DND-41 (cell line): ENCODE results near the gene ZNF644.

Experiments
- ATAC-seq: fragments of 200-7000 bp; cut with Tn5 transposase; 3 replicates; pipeline ENCODE4 v1.9.1; 2021; ENCODE audit warnings: low read depth; ENCODE audit not compliant: insufficient read depth
- DNase-seq: peaks from one replicate; pipeline ENCODE4 v3.0.0-alpha.2; 2020
- H2AFZ ChIP-seq: 2 replicates; pipeline ENCODE4 v1.6.0; 2012; ENCODE audit warnings: low read depth, low read length
- H3K27ac ChIP-seq: 2 replicates; pipeline ENCODE4 v1.5.1; 2012; ENCODE audit warnings: low read length, inconsistent platforms
- H3K27me3 ChIP-seq: fragments of 200-600 bp; sonication (generic); 2 replicates; pipeline ENCODE4 v1.6.0; 2012; ENCODE audit warnings: low read length, mild to moderate bottlenecking, inconsistent platforms; ENCODE audit not compliant: insufficient read depth, poor library complexity
- H3K36me3 ChIP-seq: 2 replicates; pipeline ENCODE4 v1.5.1; 2012; ENCODE audit warnings: low read length, inconsistent platforms; ENCODE audit not compliant: insufficient read depth
- H3K4me1 ChIP-seq: 2 replicates; pipeline ENCODE4 v1.5.1; 2012; ENCODE audit warnings: mild to moderate bottlenecking, low read length; ENCODE audit not compliant: insufficient read depth
- H3K4me2 ChIP-seq: 2 replicates; pipeline ENCODE4 v1.6.0; 2012; ENCODE audit warnings: mild to moderate bottlenecking, moderate library complexity, low read length, inconsistent platforms; ENCODE audit not compliant: insufficient read depth
- H3K4me3 ChIP-seq, 2 experiments: fragments of 200-600 bp in 1 of 2; shearing (Covaris generic) in 1 of 2; 2 replicates each; pipeline ENCODE4 v1.5.1; 2012 to 2016; ENCODE audit warnings: inconsistent platforms in 2 of 2, low read length in 2 of 2, mild to moderate bottlenecking in 2 of 2, low read depth in 1 of 2, moderate library complexity in 1 of 2
- H3K79me2 ChIP-seq: 2 replicates; pipeline ENCODE4 v1.6.0; 2012; ENCODE audit warnings: low read length, inconsistent platforms; ENCODE audit not compliant: insufficient read depth
- H3K9ac ChIP-seq: 2 replicates; pipeline ENCODE4 v1.6.0; 2012; ENCODE audit warnings: low read depth, mild to moderate bottlenecking, inconsistent platforms, low read length, moderate library complexity
- H3K9me3 ChIP-seq: 2 replicates; pipeline ENCODE4 v1.5.1; 2012; ENCODE audit warnings: low read length, moderate library complexity, mild to moderate bottlenecking, inconsistent platforms; ENCODE audit not compliant: insufficient read depth, severe bottlenecking
- H4K20me1 ChIP-seq: 2 replicates; pipeline ENCODE4 v1.6.0; 2012; ENCODE audit warnings: low read length; ENCODE audit not compliant: insufficient read depth
- EZH2 ChIP-seq: IDR thresholded peaks from 3 replicates; pipeline ENCODE4 v1.6.1; 2012; ENCODE audit warnings: borderline replicate concordance, low read depth, mild to moderate bottlenecking, moderate library complexity, low read length, inconsistent platforms; ENCODE audit not compliant: severe bottlenecking
- TF ChIP-seq, protein P1 (sequence below): IDR thresholded peaks from 2 replicates; pipeline ENCODE4 v1.5.1; 2012; ENCODE audit warnings: borderline replicate concordance, low read length, moderate library complexity, mild to moderate bottlenecking; ENCODE audit not compliant: poor library complexity, severe bottlenecking; ENCODE audit errors: extremely low read depth

The ZNF644 gene

GRCh38 chr1:91007092-91007491 lies 14.7 kb downstream of the ZNF644 start:
- Histone ChIP-seq H3K36me3 (peaks cover 14% of the 10 kb centered on the region; the same call in 1 of the 2 replicates), H3K27ac (no peak overlapping the region), H3K27me3 (no peaks in the 10 kb centered on the region), H2AFZ (no peak overlapping the region), H3K79me2 (peaks cover 93% of the 10 kb centered on the region), H4K20me1 (peaks cover 32% of the 10 kb centered on the region; the same call in 1 of the 2 replicates), H3K4me2 (no peak overlapping the region), H3K4me1 (peaks cover 5% of the 10 kb centered on the region), H3K9me3 (peaks cover 7% of the 10 kb centered on the region), H3K9ac (no peak overlapping the region), H3K4me3 (no peak overlapping the region)
- TF ChIP-seq EZH2, result no peak
- TF ChIP-seq, protein P1, sequence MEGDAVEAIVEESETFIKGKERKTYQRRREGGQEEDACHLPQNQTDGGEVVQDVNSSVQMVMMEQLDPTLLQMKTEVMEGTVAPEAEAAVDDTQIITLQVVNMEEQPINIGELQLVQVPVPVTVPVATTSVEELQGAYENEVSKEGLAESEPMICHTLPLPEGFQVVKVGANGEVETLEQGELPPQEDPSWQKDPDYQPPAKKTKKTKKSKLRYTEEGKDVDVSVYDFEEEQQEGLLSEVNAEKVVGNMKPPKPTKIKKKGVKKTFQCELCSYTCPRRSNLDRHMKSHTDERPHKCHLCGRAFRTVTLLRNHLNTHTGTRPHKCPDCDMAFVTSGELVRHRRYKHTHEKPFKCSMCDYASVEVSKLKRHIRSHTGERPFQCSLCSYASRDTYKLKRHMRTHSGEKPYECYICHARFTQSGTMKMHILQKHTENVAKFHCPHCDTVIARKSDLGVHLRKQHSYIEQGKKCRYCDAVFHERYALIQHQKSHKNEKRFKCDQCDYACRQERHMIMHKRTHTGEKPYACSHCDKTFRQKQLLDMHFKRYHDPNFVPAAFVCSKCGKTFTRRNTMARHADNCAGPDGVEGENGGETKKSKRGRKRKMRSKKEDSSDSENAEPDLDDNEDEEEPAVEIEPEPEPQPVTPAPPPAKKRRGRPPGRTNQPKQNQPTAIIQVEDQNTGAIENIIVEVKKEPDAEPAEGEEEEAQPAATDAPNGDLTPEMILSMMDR, result no peak
- DNase-seq, result no peak
- ATAC-seq, result no peak

- TF ChIP-seq EZH2, result no peak
- TF ChIP-seq, protein P1, result no peak
- H3K4me2 ChIP-seq, result no peak overlapping the region
- no peak overlapping the region for H3K9ac ChIP-seq
- H4K20me1 ChIP-seq, result peaks cover 27% of the 10 kb centered on the region; the same call in 1 of the 2 replicates
- ATAC-seq (peak; percentile 27; the same call in 1 of the 3 replicates), DNase-seq (no peak)
- no peaks in the 10 kb centered on the region for H3K27me3 ChIP-seq
- H3K4me1 ChIP-seq, result no peaks in the 10 kb centered on the region
- H3K79me2 ChIP-seq, result peaks cover 91% of the 10 kb centered on the region
- H3K27ac ChIP-seq, result no peak overlapping the region
- no peak overlapping the region for H2AFZ ChIP-seq
- no peak overlapping the region for H3K4me3 ChIP-seq
- peaks cover 11% of the 10 kb centered on the region; the same call in 1 of the 2 replicates for H3K36me3 ChIP-seq
- peaks cover 7% of the 10 kb centered on the region for H3K9me3 ChIP-seq
Observed at GRCh38 chr1:91006113-91006908, 15.5 kb downstream of the ZNF644 start.

GRCh38 chr1:91005285-91005684 lies 16.6 kb downstream of the ZNF644 start:
- H4K20me1 ChIP-seq, result peaks cover 21% of the 10 kb centered on the region; the same call in 1 of the 2 replicates
- H3K9me3 ChIP-seq, result peaks cover 7% of the 10 kb centered on the region
- peaks cover 11% of the 10 kb centered on the region; the same call in 1 of the 2 replicates for H3K36me3 ChIP-seq
- no peaks in the 10 kb centered on the region for H3K27me3 ChIP-seq
- no peak overlapping the region for H3K4me3 ChIP-seq
- H3K79me2 ChIP-seq, result peaks cover 84% of the 10 kb centered on the region
- no peak for TF ChIP-seq EZH2
- TF ChIP-seq, protein P1, result no peak
- DNase-seq (no peak), ATAC-seq (no peak)
- no peak overlapping the region for H3K9ac ChIP-seq
- no peak overlapping the region for H3K27ac ChIP-seq
- H3K4me1 ChIP-seq, result no peaks in the 10 kb centered on the region
- H2AFZ ChIP-seq, result no peak overlapping the region
- H3K4me2 ChIP-seq, result no peak overlapping the region
